ENCODE data around the gene SPATA3. TPM values are rescaled to one million over a fixed set of nuclear protein-coding genes. Genes with fewer than 3 reads are reported as not detected.
A peak's percentile ranks its signal among the peaks of the same experiment; 100 is the strongest.

The SPATA3 gene
- total and polyA plus RNA-seq, 2 of the 13 experiments (the other 11 are each of a cell fraction or from before 2014, with no cell fraction given), result not detected

GRCh38 chr2:231039821-231040364 is 44.0 kb downstream of the SPATA3 start (continued):
- TF ChIP-seq MYPOP (CRISPR knock-in tag; IDR thresholded peaks at IDR 0.05) (no peak), CENPX (CRISPR knock-in tag; IDR thresholded peaks at IDR 0.05) (no peak), ADNP (CRISPR knock-in tag; IDR thresholded peaks at IDR 0.05) (0 out of 2 replicates have a peak, but pooled peaks have one; percentile 23), ZNF572 (CRISPR knock-in tag; IDR thresholded peaks at IDR 0.05) (no peak), TOPORS (CRISPR knock-in tag; IDR thresholded peaks at IDR 0.05) (no peak), ZMAT5 (CRISPR knock-in tag; IDR thresholded peaks at IDR 0.05; ENCODE audit: borderline replicate concordance, low read depth) (no peak), ZNF615 (CRISPR knock-in tag; IDR thresholded peaks at IDR 0.05; ENCODE audit: borderline replicate concordance) (no peak; the same call in 1 of the 2 replicates), ZNF17 (CRISPR knock-in tag; IDR thresholded peaks at IDR 0.05) (no peak), ISL2 (CRISPR knock-in tag; IDR thresholded peaks at IDR 0.05) (no peak), RAD51 (IDR thresholded peaks at IDR 0.05; ENCODE audit: borderline replicate concordance) (no peak), POGK (CRISPR knock-in tag; conservative IDR thresholded peaks at IDR 0.05) (no peak; the same call in 1 of the 2 replicates), GTF3A (CRISPR knock-in tag; conservative IDR thresholded peaks at IDR 0.05) (no peak), RBFOX2 (IDR thresholded peaks at IDR 0.05; ENCODE audit: low read depth, low read length) (peak; percentile 34; the same call in 1 of the 2 replicates), JDP2 (CRISPR knock-in tag; IDR thresholded peaks at IDR 0.05; ENCODE audit: borderline replicate concordance) (no peak), EEA1 (CRISPR knock-in tag; IDR thresholded peaks at IDR 0.05; ENCODE audit: borderline replicate concordance) (no peak), CCDC6 (CRISPR knock-in tag; IDR thresholded peaks at IDR 0.05) (no peak), ZNF451 (CRISPR knock-in tag; IDR thresholded peaks at IDR 0.05) (no peak), ONECUT2 (CRISPR knock-in tag; IDR thresholded peaks at IDR 0.05) (no peak), RFXANK (CRISPR knock-in tag; IDR thresholded peaks at IDR 0.05) (no peak), XBP1 (CRISPR knock-in tag; IDR thresholded peaks at IDR 0.05) (no peak), ZNF382 (CRISPR knock-in tag; IDR thresholded peaks at IDR 0.05; ENCODE audit: borderline replicate concordance) (no peak), MTF2 (CRISPR knock-in tag; IDR thresholded peaks at IDR 0.05; ENCODE audit: borderline replicate concordance) (no peak), CBX2 (IDR thresholded peaks at IDR 0.05; ENCODE audit: low read depth, low read length) (no peak), CBX2 (CRISPR knock-in tag; IDR thresholded peaks at IDR 0.05; ENCODE audit: low read depth) (no peak), ZNF556 (CRISPR knock-in tag; IDR thresholded peaks at IDR 0.05; ENCODE audit: borderline replicate concordance) (peak; percentile 71; the same call in 1 of the 2 replicates)
- TF ChIP-seq, protein P1, sequence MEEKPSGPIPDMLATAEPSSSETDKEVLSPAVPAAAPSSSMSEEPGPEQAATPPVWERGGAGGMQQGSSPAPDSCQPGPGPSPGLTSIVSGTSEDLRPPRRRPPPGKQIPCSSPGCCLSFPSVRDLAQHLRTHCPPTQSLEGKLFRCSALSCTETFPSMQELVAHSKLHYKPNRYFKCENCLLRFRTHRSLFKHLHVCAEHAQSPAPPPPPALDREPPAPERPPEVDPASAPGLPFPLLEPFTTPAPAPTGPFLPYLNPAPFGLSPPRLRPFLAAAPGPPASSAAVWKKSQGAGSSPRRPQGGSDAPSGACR (CRISPR knock-in tag; IDR thresholded peaks at IDR 0.05), result no peak; the same call in 1 of the 2 replicates
